H1 (cell line): ENCODE measurements around the gene EVA1C. TPM values are rescaled to one million over a fixed set of nuclear protein-coding genes. Genes with fewer than 3 reads are reported as not detected.
A peak's percentile ranks its signal among the peaks of the same experiment; 100 is the strongest.

Experiments used
- CTCF ChIA-PET: fragments of 300-600 bp; sonication (Branson Sonifier 250); formaldehyde crosslinking; loops from one replicate; lab custom pipeline; 2021; ENCODE audit not compliant: partially characterized antibody; lab: Charles Lee
- POLR2A ChIA-PET: fragments of 300-600 bp; sonication (Branson Sonifier 250); formaldehyde crosslinking; loops from one replicate; lab custom pipeline; 2021; ENCODE audit warnings: inconsistent platforms; ENCODE audit not compliant: partially characterized antibody; lab: Charles Lee
- DNase-seq, 2 experiments: peaks; one replicate each; pipeline versions ENCODE4 v3.0.0 to v3.0.0-alpha.2; 2010 to 2022; ENCODE audit warnings: low spot score in 2 of 2, low read depth in 1 of 2, mixed read lengths in 1 of 2
- FAIRE-seq: peaks from 2 replicates; lab custom pipeline; 2011; peaks lifted over from hg19 to GRCh38; lab: Jason Lieb, UNC
- H2AFZ ChIP-seq: 2 replicates; pipeline ENCODE4 v1.8.1; 2012; ENCODE audit warnings: low read length, inconsistent platforms
- H2AK5ac ChIP-seq: 2 replicates; pipeline ENCODE4 v1.6.1; 2013; ENCODE audit warnings: low read depth, low read length
- H2BK120ac ChIP-seq: replicated peaks from 2 replicates; pipeline ENCODE3; 2013; ENCODE audit warnings: low read depth, low read length, inconsistent platforms
- H2BK12ac ChIP-seq: 2 replicates; pipeline ENCODE4 v1.6.1; 2013; ENCODE audit warnings: low read depth, low read length
- H2BK15ac ChIP-seq: 2 replicates; pipeline ENCODE4 v1.6.1; 2013; ENCODE audit warnings: low read length
- H2BK20ac ChIP-seq: 2 replicates; pipeline ENCODE4 v1.6.1; 2013; ENCODE audit warnings: low read length
- H2BK5ac ChIP-seq: 2 replicates; pipeline ENCODE4 v1.6.1; 2013; ENCODE audit warnings: low read depth, low read length
- H3K14ac ChIP-seq: 2 replicates; pipeline ENCODE4 v1.6.1; 2013; ENCODE audit warnings: inconsistent platforms; ENCODE audit not compliant: insufficient read length
- H3K18ac ChIP-seq: 2 replicates; pipeline ENCODE4 v1.6.1; 2013; ENCODE audit warnings: low read length; ENCODE audit errors: extremely low read depth
- H3K23ac ChIP-seq: 2 replicates; pipeline ENCODE4 v1.6.1; 2013; ENCODE audit warnings: inconsistent platforms; ENCODE audit not compliant: insufficient read length
- H3K23me2 ChIP-seq: 2 replicates; pipeline ENCODE4 v1.6.1; 2013; ENCODE audit warnings: low read depth, low read length
- H3K27ac ChIP-seq: 2 replicates; pipeline ENCODE4 v1.6.1; 2011; ENCODE audit warnings: low read depth, low read length, inconsistent platforms
- H3K27me3 ChIP-seq, 4 experiments: replicated peaks in 1 of 4; 1 replicate in 1 of 4; 2 replicates in 3 of 4; pipeline versions ENCODE4 v1.6.1 to v1.8.1; 2011 to 2013; ENCODE audit warnings: low read length in 3 of 4, mild to moderate bottlenecking in 3 of 4, inconsistent platforms in 2 of 4, mixed read lengths in 2 of 4, moderate library complexity in 1 of 4; ENCODE audit not compliant: control insufficient read depth in 3 of 4, insufficient read depth in 3 of 4; ENCODE audit errors: extremely low read depth in 1 of 4
- H3K36me3 ChIP-seq, 4 experiments: 2 replicates each; pipeline versions ENCODE4 v1.6.1 to v1.8.1; 2011 to 2013; ENCODE audit warnings: mild to moderate bottlenecking in 4 of 4, low read length in 3 of 4, moderate library complexity in 2 of 4, control low read depth in 1 of 4, inconsistent platforms in 1 of 4; ENCODE audit not compliant: insufficient read depth in 4 of 4, control insufficient read depth in 2 of 4
- H3K4ac ChIP-seq: replicated peaks from 2 replicates; pipeline ENCODE3; 2013; ENCODE audit warnings: low read length, low read depth, mixed read lengths, inconsistent platforms; ENCODE audit not compliant: insufficient read length
- H3K4me1 ChIP-seq, 4 experiments: replicated peaks in 1 of 4; 1 replicate in 1 of 4; 2 replicates in 3 of 4; pipeline versions ENCODE4 v1.6.1 to v1.8.1; 2011 to 2013; ENCODE audit warnings: low read length in 3 of 4, inconsistent platforms in 2 of 4, mixed read lengths in 1 of 4; ENCODE audit not compliant: insufficient read depth in 4 of 4, control insufficient read depth in 3 of 4
- H3K4me2 ChIP-seq, 2 experiments: 2 replicates each; pipeline versions ENCODE4 v1.6.1 to v1.8.1; 2011 to 2013; ENCODE audit warnings: low read depth in 2 of 2, low read length in 2 of 2, control low read depth in 1 of 2, inconsistent platforms in 1 of 2, mild to moderate bottlenecking in 1 of 2; ENCODE audit not compliant: insufficient read depth in 1 of 2
- H3K4me3 ChIP-seq, 4 experiments: fragments of 200-600, 300-600 bp in 1 of 4; sonication (generic), shearing (Covaris generic), sonication (Bioruptor Twin) in 1 of 4; 2 replicates each; pipeline versions ENCODE4 v1.5.1 to v1.8.1; 2011 to 2016; ENCODE audit warnings: low read length in 4 of 4, low read depth in 3 of 4, control low read depth in 2 of 4, inconsistent platforms in 2 of 4, mild to moderate bottlenecking in 2 of 4, mixed read lengths in 1 of 4, moderate library complexity in 1 of 4; ENCODE audit not compliant: insufficient read depth in 2 of 4; ENCODE audit errors: extremely low read depth in 1 of 4
- H3K56ac ChIP-seq: replicated peaks from 2 replicates; pipeline ENCODE3; 2013; ENCODE audit warnings: low read depth, mild to moderate bottlenecking, mixed read lengths, low read length, inconsistent platforms; ENCODE audit not compliant: insufficient read length
- H3K79me1 ChIP-seq: 2 replicates; pipeline ENCODE4 v1.6.1; 2013; ENCODE audit warnings: low read depth, low read length, control low read depth
- H3K79me2 ChIP-seq, 2 experiments: 2 replicates each; pipeline versions ENCODE4 v1.6.1 to v1.8.1; 2012 to 2013; ENCODE audit warnings: low read length in 2 of 2, mild to moderate bottlenecking in 2 of 2, inconsistent platforms in 1 of 2; ENCODE audit not compliant: insufficient read depth in 2 of 2, control insufficient read depth in 1 of 2
- H3K9ac ChIP-seq, 4 experiments: replicated peaks in 1 of 4; 1 replicate in 1 of 4; 2 replicates in 3 of 4; pipeline versions ENCODE4 v1.6.1 to v1.8.1; 2011 to 2013; ENCODE audit warnings: low read depth in 3 of 4, low read length in 3 of 4, control low read depth in 2 of 4, mild to moderate bottlenecking in 2 of 4, moderate library complexity in 2 of 4, inconsistent platforms in 1 of 4; ENCODE audit errors: extremely low read depth in 1 of 4
- H3K9me3 ChIP-seq, 2 experiments: 2 replicates each; pipeline versions ENCODE4 v1.6.1 to v1.8.1; 2012 to 2013; ENCODE audit warnings: mild to moderate bottlenecking in 2 of 2, moderate library complexity in 2 of 2, control low read depth in 1 of 2, inconsistent platforms in 1 of 2, low read depth in 1 of 2, low read length in 1 of 2, mixed read lengths in 1 of 2; ENCODE audit not compliant: insufficient read depth in 2 of 2
- H4K20me1 ChIP-seq, 2 experiments: replicated peaks in 1 of 2; 2 replicates each; pipeline versions ENCODE3 to v1.8.1; 2011 to 2013; ENCODE audit warnings: inconsistent platforms in 2 of 2, low read length in 2 of 2, mild to moderate bottlenecking in 1 of 2; ENCODE audit not compliant: insufficient read depth in 2 of 2, control insufficient read depth in 1 of 2
- H4K5ac ChIP-seq: 2 replicates; pipeline ENCODE4 v1.6.1; 2013; ENCODE audit warnings: low read length, low read depth, mixed read lengths, inconsistent platforms; ENCODE audit not compliant: insufficient read length
- H4K8ac ChIP-seq: 2 replicates; pipeline ENCODE4 v1.8.0; 2013; ENCODE audit warnings: mild to moderate bottlenecking, moderate library complexity, low read length, inconsistent platforms; ENCODE audit not compliant: insufficient read depth; ENCODE audit errors: extremely low read depth
- H4K91ac ChIP-seq: replicated peaks from 2 replicates; pipeline ENCODE3; 2013; ENCODE audit warnings: low read length, mixed read lengths, inconsistent platforms; ENCODE audit not compliant: insufficient read length
- BCL11A ChIP-seq, 2 experiments: IDR thresholded peaks; one replicate each; pipeline ENCODE4 v1.6.1; 2011; ENCODE audit warnings: low read depth in 2 of 2, low read length in 2 of 2, mild to moderate bottlenecking in 2 of 2
- WGBS, 2 experiments: shearing (Covaris generic) in 1 of 2; methylation state at CpG; one replicate each; pipeline versions ENCODE4 v1.1.6 to v1.1.7; 2013 to 2015; ENCODE audit warnings: low lambda C conversion rate in 2 of 2, mixed read lengths in 2 of 2, inconsistent platforms in 1 of 2, low coverage in 1 of 2, missing lambda C conversion rate in 1 of 2; ENCODE audit not compliant: insufficient replicate concordance in 2 of 2, insufficient coverage in 1 of 2, insufficient read length in 1 of 2; ENCODE audit errors: extremely low coverage in 1 of 2, missing lambda C conversion rate in 1 of 2; 5-methylcytosine and 5-hydroxymethylcytosine counted together
- polyA plus RNA-seq, 7 experiments: library from polyadenylated mRNA; depleted of rRNA in 3 of 7; stranded (reverse) in 5 of 7; unstranded in 2 of 7; fragments of >200 nt in 5 of 7; fragments of 200-250 nt in 2 of 7; gene quantifications; 1 replicate in 5 of 7; 2 replicates in 1 of 7; 4 replicates in 1 of 7; pipeline versions ENCODE4 v1.2.1 to v1.2.3, GENCODE V29; 2011 to 2013; ENCODE audit warnings: missing spikeins in 2 of 7, mixed read lengths in 2 of 7
- total RNA-seq: library from RNA; stranded (reverse); fragmentation: NEBNext Ultra II Directional; extraction: Animal tissue kit (Norgen Biotek cat#: 25700); gene quantifications from 2 replicates; pipeline ENCODE4 v1.2.1, GENCODE V29; 2021

EVA1C gene
- total and polyA plus RNA-seq, 2 of the 8 experiments (the other 6 are each of a cell fraction or from before 2014, with no cell fraction given) = 2.6 to 3.6 TPM

- H3K18ac ChIP-seq = no peak overlapping the region
- no peak overlapping the region for H2BK12ac ChIP-seq
- 0 out of 7 replicates have a peak overlapping the region, but pooled peaks of 1 of the 4 experiments have one; percentile 4 for H3K9ac ChIP-seq
- WGBS, 2 experiments = 87% methylated on average over 4 of the region's 4 CpGs; no CpG with 5 or more reads in 1 of the 2 experiments
- no peak overlapping the region for H2BK20ac ChIP-seq
- H2AFZ ChIP-seq = no peak overlapping the region
- CTCF ChIA-PET = interaction anchor here (1.3 kb wide), 1 partner anchor 22 kb away, joined by 3 read pairs; no protein-coding TSS in a partner anchor
- peaks cover 2 to 11% of the 10 kb centered on the region in 2 experiments for H4K20me1 ChIP-seq
- H2BK120ac ChIP-seq = no peak overlapping the region
- peaks cover 0 to 16% of the 10 kb centered on the region in 2 experiments; a peak in 2 of 4 replicates for H3K79me2 ChIP-seq
- no peak for TF ChIP-seq BCL11A (IDR thresholded peaks at IDR 0.05; ENCODE audit: low read depth in 2 of 2, low read length in 2 of 2)
- TF ChIP-seq, all 59 proteins: peak for 0
- FAIRE-seq = no peak
- Histone ChIP-seq H4K5ac (no peak overlapping the region), H3K23me2 (no peaks in the 10 kb centered on the region), H4K8ac (no peak overlapping the region), H3K27me3 (no peaks in the 10 kb centered on the region), H2BK5ac (no peak overlapping the region), H3K4me1 (no peaks in the 10 kb centered on the region), H3K4me3 (no peak overlapping the region), H3K9me3 (no peaks in the 10 kb centered on the region), H3K79me1 (peaks cover 7% of the 10 kb centered on the region; the same call in 1 of the 2 replicates), H3K4ac (no peak overlapping the region), H2AK5ac (no peak overlapping the region), H3K4me2 (no peak overlapping the region), H3K23ac (no peak overlapping the region), H3K36me3 (peaks cover 23 to 68% (median 43%) of the 10 kb centered on the region in 4 experiments), H3K56ac (no peak overlapping the region), H3K27ac (no peak overlapping the region), H3K14ac (no peak overlapping the region), H2BK15ac (no peak overlapping the region), H4K91ac (no peak overlapping the region)
- no peak for DNase-seq
- POLR2A ChIA-PET = no interaction called here
These were observed 31.6 kb upstream of the EVA1C start for GRCh38 chr21:32380940-32381339.
